CD4-positive, alpha-beta T cell treated with Interleukin-15 for 1 hour (primary cell): ENCODE data around the gene GLT6D1.

Experiments
- DNase-seq: peaks from one replicate; pipeline ENCODE4 v3.0.0-alpha.2; 2020

The GLT6D1 gene

GRCh38 chr9:135607401-135608293, 31.7 kb downstream of the GLT6D1 start:
- DNase-seq, result no peak

- no peak for DNase-seq
Measured at GRCh38 chr9:135606885-135607259, 32.5 kb downstream of the GLT6D1 start.

- DNase-seq, result no peak
Measured at GRCh38 chr9:135605238-135605781, 34.0 kb downstream of the GLT6D1 start.

GRCh38 chr9:135604437-135605237, 34.7 kb downstream of the GLT6D1 start:
- no peak for DNase-seq

GRCh38 chr9:135602789-135603481, 36.4 kb downstream of the GLT6D1 start:
- no peak for DNase-seq

- no peak for DNase-seq
Measured at GRCh38 chr9:135601988-135602387, 37.4 kb downstream of the GLT6D1 start.

- DNase-seq, result no peak
Measured at GRCh38 chr9:135600296-135600817, 39.0 kb downstream of the GLT6D1 start.

GRCh38 chr9:135596211-135596610, 43.1 kb downstream of the GLT6D1 start:
- no peak for DNase-seq

GRCh38 chr9:135592625-135593024, 46.7 kb downstream of the GLT6D1 start:
- DNase-seq, result no peak

GRCh38 chr9:135592331-135592590, 47.1 kb downstream of the GLT6D1 start:
- DNase-seq, result no peak

GRCh38 chr9:135591506-135592330, 47.6 kb downstream of the GLT6D1 start:
- no peak for DNase-seq

- no peak for DNase-seq
Measured at GRCh38 chr9:135590486-135591079, 48.8 kb downstream of the GLT6D1 start.

- DNase-seq, result no peak
Measured at GRCh38 chr9:135589596-135590485, 49.5 kb downstream of the GLT6D1 start.

GRCh38 chr9:135588886-135589595, 50.3 kb downstream of the GLT6D1 start:
- DNase-seq, result no peak

GRCh38 chr9:135588371-135588770, 51.0 kb downstream of the GLT6D1 start:
- no peak for DNase-seq

GRCh38 chr9:135587658-135588057, 51.7 kb downstream of the GLT6D1 start:
- DNase-seq, result no peak

GRCh38 chr9:135586601-135587109, 52.7 kb downstream of the GLT6D1 start:
- DNase-seq, result no peak

- DNase-seq, result no peak
Measured at GRCh38 chr9:135584934-135585333, 54.4 kb downstream of the GLT6D1 start.

- no peak for DNase-seq
Measured at GRCh38 chr9:135584371-135584770, 55.0 kb downstream of the GLT6D1 start.

- DNase-seq, result no peak
Measured at GRCh38 chr9:135583688-135584011, 55.7 kb downstream of the GLT6D1 start.
